Measurements from ENCODE around the gene CDHR3. TPM values are rescaled to one million over a fixed set of nuclear protein-coding genes. Genes with fewer than 3 reads are reported as not detected.

The CDHR3 gene
- total and polyA plus RNA-seq, 2 donors (not counting 3 experiments of a cell fraction or from before 2014, with no cell fraction given), result 0.46 to 2.3 TPM

DNA sequence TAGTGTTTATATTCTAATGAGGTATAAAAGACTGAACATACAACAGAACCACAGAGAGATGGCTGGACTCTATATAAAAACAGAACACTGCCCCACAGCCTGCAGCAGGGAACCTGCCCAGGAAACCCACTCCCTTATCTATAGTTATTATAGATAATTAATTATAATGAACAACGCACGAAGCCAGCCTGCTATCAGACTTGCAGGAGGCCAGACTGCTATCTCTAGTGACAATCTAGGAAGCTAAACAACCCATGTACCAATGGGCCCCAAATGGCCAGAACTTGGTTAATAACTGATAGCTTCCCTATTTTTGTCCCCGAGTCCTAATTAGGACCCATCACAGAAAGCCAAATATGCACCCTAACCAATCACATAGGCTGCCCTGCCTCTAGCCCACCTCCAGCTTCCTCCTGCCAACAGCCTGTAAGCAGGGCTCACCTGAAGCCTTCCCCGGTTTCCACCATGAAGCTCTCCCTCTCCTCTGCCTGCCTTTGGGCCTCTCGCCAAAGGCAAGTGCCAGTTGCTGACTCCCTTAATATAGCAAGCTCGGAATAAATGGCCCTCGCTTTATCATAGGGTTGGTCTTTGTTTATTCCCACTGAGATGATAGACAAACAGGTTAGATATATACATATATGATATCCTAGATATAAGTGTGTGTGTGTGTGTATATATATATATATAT lies 74.6 kb downstream of the CDHR3 start:
- Histone ChIP-seq H3K4me2 (ENCODE audit: insufficient read depth, low read length) (no peak overlapping the region), H3K36me3 (ENCODE audit: control insufficient read depth in 2 of 2, extremely low read depth in 1 of 2, insufficient read depth in 2 of 2, low read length in 2 of 2) (no peaks in the 10 kb centered on the region), H3K9me3 (replicated peaks; ENCODE audit: control insufficient read depth, insufficient read depth, low read length) (no peaks in the 10 kb centered on the region), H3K27me3 (ENCODE audit: control insufficient read depth in 2 of 2, insufficient read depth in 2 of 2, low read length in 2 of 2) (peaks cover 2 to 7% of the 10 kb centered on the region in 2 experiments), H3K9ac (replicated peaks; ENCODE audit: extremely low read depth, insufficient read depth, low read length) (no peak overlapping the region), H3K27ac (ENCODE audit: insufficient read depth, low read depth, low read length) (no peak overlapping the region), H3K79me2 (ENCODE audit: control insufficient read depth, insufficient read depth, low read length) (no peaks in the 10 kb centered on the region), H3K4me3 (replicated peaks in 1 of 3; ENCODE audit: insufficient read depth in 1 of 3, low read depth in 1 of 3, low read length in 3 of 3) (no peak overlapping the region), H4K20me1 (replicated peaks; ENCODE audit: control insufficient read depth, extremely low read depth, insufficient read depth, low read length) (no peaks in the 10 kb centered on the region), H2AFZ (ENCODE audit: low read depth, low read length) (no peak overlapping the region), H3K4me1 (ENCODE audit: control insufficient read depth, extremely low read depth, insufficient read depth, low read length) (no peaks in the 10 kb centered on the region), H3K9me1 (replicated peaks; ENCODE audit: control insufficient read depth, extremely low read depth, insufficient read depth, low read length) (no peaks in the 10 kb centered on the region)
- intact Hi-C loops (cut with micrococcal nuclease), result no loop called here
- TF ChIP-seq, protein P1, sequence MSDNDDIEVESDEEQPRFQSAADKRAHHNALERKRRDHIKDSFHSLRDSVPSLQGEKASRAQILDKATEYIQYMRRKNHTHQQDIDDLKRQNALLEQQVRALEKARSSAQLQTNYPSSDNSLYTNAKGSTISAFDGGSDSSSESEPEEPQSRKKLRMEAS (IDR thresholded peaks at IDR 0.05; ENCODE audit: insufficient read depth, insufficient read length), result no peak
- TF ChIP-seq FOS (IDR thresholded peaks at IDR 0.05; ENCODE audit: borderline replicate concordance, insufficient read depth, low read length) (no peak), EZH2 (IDR thresholded peaks at IDR 0.05; ENCODE audit: borderline replicate concordance, low read depth, low read length, severe bottlenecking) (no peak), MYC (IDR thresholded peaks at IDR 0.05; ENCODE audit: low read depth, low read length) (no peak), POLR2A (IDR thresholded peaks at IDR 0.05; ENCODE audit: low read depth, low read length) (no peak)
- TF ChIP-seq, protein P2, sequence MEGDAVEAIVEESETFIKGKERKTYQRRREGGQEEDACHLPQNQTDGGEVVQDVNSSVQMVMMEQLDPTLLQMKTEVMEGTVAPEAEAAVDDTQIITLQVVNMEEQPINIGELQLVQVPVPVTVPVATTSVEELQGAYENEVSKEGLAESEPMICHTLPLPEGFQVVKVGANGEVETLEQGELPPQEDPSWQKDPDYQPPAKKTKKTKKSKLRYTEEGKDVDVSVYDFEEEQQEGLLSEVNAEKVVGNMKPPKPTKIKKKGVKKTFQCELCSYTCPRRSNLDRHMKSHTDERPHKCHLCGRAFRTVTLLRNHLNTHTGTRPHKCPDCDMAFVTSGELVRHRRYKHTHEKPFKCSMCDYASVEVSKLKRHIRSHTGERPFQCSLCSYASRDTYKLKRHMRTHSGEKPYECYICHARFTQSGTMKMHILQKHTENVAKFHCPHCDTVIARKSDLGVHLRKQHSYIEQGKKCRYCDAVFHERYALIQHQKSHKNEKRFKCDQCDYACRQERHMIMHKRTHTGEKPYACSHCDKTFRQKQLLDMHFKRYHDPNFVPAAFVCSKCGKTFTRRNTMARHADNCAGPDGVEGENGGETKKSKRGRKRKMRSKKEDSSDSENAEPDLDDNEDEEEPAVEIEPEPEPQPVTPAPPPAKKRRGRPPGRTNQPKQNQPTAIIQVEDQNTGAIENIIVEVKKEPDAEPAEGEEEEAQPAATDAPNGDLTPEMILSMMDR (IDR thresholded peaks at IDR 0.05; ENCODE audit: extremely low read depth in 1 of 2, insufficient read depth in 1 of 2, low read depth in 1 of 2, low read length in 2 of 2), result no peak
- FAIRE-seq (no peak), DNase-seq (ENCODE audit: low read depth, low spot score) (no peak)
- ChIA-PET CTCF (interaction anchor here (1.0 to 2.8 kb wide), 7 partner anchors 9 to 383 kb away, joined by 3 to 7 read pairs (median 3); no protein-coding TSS in a partner anchor), POLR2A (no interaction called here)
- dilution Hi-C loops (cut with MboI; ENCODE audit: extremely low pct_ligation_motif_present, low sequenced_read_pairs), result no loop called here
- no TSS peak for BruUV-seq (replicated peaks)

All from endothelial cell of umbilical vein (primary cell).